Measurements from ENCODE around the gene DIP2C. TPM values are rescaled to one million over a fixed set of nuclear protein-coding genes. Genes with fewer than 3 reads are reported as not detected.

The DIP2C gene
- polyA plus RNA-seq, 3 donors, result 0.11 TPM; not detected in 2

- intact Hi-C loops (cut with micrococcal nuclease), result no loop called here
- Mint-ChIP-seq H3K27me3 (ENCODE audit: low read depth in 3 of 3) (peaks cover 29 to 43% (median 34%) of the 10 kb centered on the region in 3 donors), H3K27ac (no peak overlapping the region), H3K36me3 (no peaks in the 10 kb centered on the region), H3K4me1 (no peaks in the 10 kb centered on the region), H3K4me3 (peak overlapping the region in 1 of 2 donors; percentile 35), H3K9me3 (peaks cover 0 to 17% (median 4%) of the 10 kb centered on the region in 7 donors)
- DNase-seq, result no peak
- TF ChIP-seq CTCF (IDR thresholded peaks at IDR 0.05), result no peak
- H3K79me2 ChIP-seq (ENCODE audit: insufficient read depth, low read length), result no peaks in the 10 kb centered on the region
- no peak overlapping the region for H2AFZ ChIP-seq (ENCODE audit: insufficient read depth, low read depth, low read length, poor library complexity, severe bottlenecking)
- WGBS (ENCODE audit: insufficient coverage), result 50% methylated on average over 19 of the region's 19 CpGs
- H3K9ac ChIP-seq (ENCODE audit: insufficient read depth, low read length, poor library complexity, severe bottlenecking), result no peak overlapping the region
- no peaks in the 10 kb centered on the region for H4K20me1 ChIP-seq (ENCODE audit: insufficient read depth, low read length)
- peaks cover 0 to 4% of the 10 kb centered on the region in 2 donors for H3K9me3 ChIP-seq (replicated peaks in 1 of 2; ENCODE audit: control insufficient read depth in 1 of 2, insufficient read depth in 1 of 2, low read length in 2 of 2)
- no peak overlapping the region for H3K4me3 ChIP-seq (replicated peaks in 1 of 3; ENCODE audit: low read depth in 2 of 3, low read length in 3 of 3)
- no peak overlapping the region for H3K27ac ChIP-seq (ENCODE audit: low read depth in 1 of 2, low read length in 2 of 2)
- no peak overlapping the region for H3K4me2 ChIP-seq (replicated peaks; ENCODE audit: extremely low read depth, low read length, poor library complexity, severe bottlenecking)
- no peaks in the 10 kb centered on the region for H3K36me3 ChIP-seq (replicated peaks in 1 of 2; ENCODE audit: control insufficient read depth in 1 of 2, insufficient read depth in 2 of 2, low read length in 2 of 2)
- peaks cover 0 to 28% of the 10 kb centered on the region in 2 donors for H3K27me3 ChIP-seq (ENCODE audit: control insufficient read depth in 2 of 2, insufficient read depth in 2 of 2, low read length in 2 of 2)
- no peaks in the 10 kb centered on the region for H3K4me1 ChIP-seq (ENCODE audit: control insufficient read depth in 1 of 2, insufficient read depth in 2 of 2, low read length in 2 of 2)
Measured at GRCh38 chr10:636769-637168, 52.7 kb downstream of the DIP2C start.

DNA sequence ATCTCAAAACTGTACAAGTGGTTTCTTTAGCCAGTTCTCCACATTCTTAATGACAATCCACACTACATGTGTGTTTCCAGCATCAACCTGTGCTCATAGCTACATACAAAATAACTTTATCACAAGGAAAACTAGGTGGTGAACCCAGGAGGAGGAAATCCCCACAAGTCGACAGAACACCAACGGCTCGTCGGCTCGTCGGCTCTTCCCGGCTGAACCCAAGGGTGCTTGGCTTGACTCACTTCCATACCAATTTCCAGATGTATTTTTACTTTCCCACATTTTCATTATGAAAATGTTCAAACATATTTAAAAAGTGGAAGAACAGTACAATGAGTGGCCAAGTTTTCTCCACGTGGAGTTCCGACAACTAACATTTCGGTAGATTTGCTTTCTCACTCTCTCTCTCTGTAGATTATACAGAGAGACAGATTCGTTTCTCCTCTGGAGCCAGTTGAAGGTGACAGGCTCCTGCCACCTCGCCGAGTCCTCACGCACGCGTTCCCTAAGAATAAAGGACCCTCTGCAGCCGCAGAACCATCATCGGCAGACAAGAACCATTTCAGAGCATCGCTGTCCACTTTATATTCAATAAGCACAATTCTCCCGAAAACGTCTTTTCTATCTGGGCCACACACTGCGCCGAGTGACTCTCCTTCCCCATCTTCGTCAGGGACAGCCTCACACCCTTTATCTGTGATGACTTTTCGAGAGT is 53.3 kb downstream of the DIP2C start:
- Histone ChIP-seq H3K4me1 (ENCODE audit: control insufficient read depth in 1 of 2, insufficient read depth in 2 of 2, low read length in 2 of 2) (no peaks in the 10 kb centered on the region), H3K79me2 (ENCODE audit: insufficient read depth, low read length) (no peaks in the 10 kb centered on the region), H3K36me3 (replicated peaks in 1 of 2; ENCODE audit: control insufficient read depth in 1 of 2, insufficient read depth in 2 of 2, low read length in 2 of 2) (no peaks in the 10 kb centered on the region), H3K27me3 (ENCODE audit: control insufficient read depth in 2 of 2, insufficient read depth in 2 of 2, low read length in 2 of 2) (peaks cover 0 to 28% of the 10 kb centered on the region in 2 donors), H3K4me2 (replicated peaks; ENCODE audit: extremely low read depth, low read length, poor library complexity, severe bottlenecking) (no peak overlapping the region), H4K20me1 (ENCODE audit: insufficient read depth, low read length) (no peaks in the 10 kb centered on the region), H3K4me3 (replicated peaks in 1 of 3; ENCODE audit: low read depth in 2 of 3, low read length in 3 of 3) (no peak overlapping the region), H2AFZ (ENCODE audit: insufficient read depth, low read depth, low read length, poor library complexity, severe bottlenecking) (no peak overlapping the region), H3K9ac (ENCODE audit: insufficient read depth, low read length, poor library complexity, severe bottlenecking) (no peak overlapping the region), H3K27ac (ENCODE audit: low read depth in 1 of 2, low read length in 2 of 2) (no peak overlapping the region), H3K9me3 (replicated peaks in 1 of 2; ENCODE audit: control insufficient read depth in 1 of 2, insufficient read depth in 1 of 2, low read length in 2 of 2) (peaks cover 0 to 4% of the 10 kb centered on the region in 2 donors)
- no peak overlapping the region for H3K27ac Mint-ChIP-seq
- no peaks in the 10 kb centered on the region for H3K36me3 Mint-ChIP-seq
- WGBS (ENCODE audit: insufficient coverage), result 88% methylated on average over 15 of the region's 25 CpGs
- TF ChIP-seq CTCF (IDR thresholded peaks at IDR 0.05), result no peak
- peak overlapping the region in 1 of 2 donors; percentile 35 for H3K4me3 Mint-ChIP-seq
- H3K4me1 Mint-ChIP-seq, result no peaks in the 10 kb centered on the region
- no peak for DNase-seq
- intact Hi-C loops (cut with micrococcal nuclease), result no loop called here
- peaks cover 0 to 18% (median 4%) of the 10 kb centered on the region in 7 donors for H3K9me3 Mint-ChIP-seq
- peaks cover 29 to 41% (median 34%) of the 10 kb centered on the region in 3 donors for H3K27me3 Mint-ChIP-seq (ENCODE audit: low read depth in 3 of 3)

Data from CD14-positive monocyte (primary cell).